HL-60 (cell line): Measurements from ENCODE around the gene ZRANB2.

Source experiments
- DNase-seq, 2 experiments: peaks; one replicate each; pipeline ENCODE4 v3.0.0-alpha.2; 2010 to 2020; ENCODE audit warnings: low read depth in 1 of 2, low spot score in 1 of 2
- H3K27ac ChIP-seq: fragments of 250-450 bp; sonication (Bioruptor Pico); replicated peaks from 2 replicates; pipeline ENCODE4 v1.5.1; 2020; ENCODE audit warnings: mild to moderate bottlenecking, moderate library complexity
- H3K27me3 ChIP-seq: fragments of 250-450 bp; sonication (Bioruptor Pico); 2 replicates; pipeline ENCODE4 v1.5.1; 2021; ENCODE audit warnings: mild to moderate bottlenecking, moderate library complexity; ENCODE audit not compliant: insufficient read depth, poor library complexity, severe bottlenecking
- H3K4me3 ChIP-seq: replicated peaks from 2 replicates; pipeline ENCODE4 v1.5.1; 2011; ENCODE audit warnings: mild to moderate bottlenecking, control low read depth, low read length; ENCODE audit not compliant: insufficient read depth
- GABPA ChIP-seq: IDR thresholded peaks from 2 replicates; pipeline ENCODE4 v1.6.1; 2012; ENCODE audit warnings: low read depth
- POLR2AphosphoS5 ChIP-seq: IDR thresholded peaks from 2 replicates; pipeline ENCODE4 v1.6.1; 2012; ENCODE audit warnings: low read depth
- REST ChIP-seq: IDR thresholded peaks from 2 replicates; pipeline ENCODE4 v1.6.1; 2012; ENCODE audit warnings: low read depth; ENCODE audit not compliant: insufficient replicate concordance
- SPI1 ChIP-seq: IDR thresholded peaks from 2 replicates; pipeline ENCODE4 v1.6.1; 2012; ENCODE audit warnings: low read depth, mild to moderate bottlenecking, borderline replicate concordance
- TF ChIP-seq, protein P1 (sequence below): IDR thresholded peaks from one replicate; pipeline ENCODE4 v1.5.1; 2011; ENCODE audit warnings: low read length, control low read depth, inconsistent platforms; ENCODE audit not compliant: insufficient read depth

ZRANB2 gene

DNA sequence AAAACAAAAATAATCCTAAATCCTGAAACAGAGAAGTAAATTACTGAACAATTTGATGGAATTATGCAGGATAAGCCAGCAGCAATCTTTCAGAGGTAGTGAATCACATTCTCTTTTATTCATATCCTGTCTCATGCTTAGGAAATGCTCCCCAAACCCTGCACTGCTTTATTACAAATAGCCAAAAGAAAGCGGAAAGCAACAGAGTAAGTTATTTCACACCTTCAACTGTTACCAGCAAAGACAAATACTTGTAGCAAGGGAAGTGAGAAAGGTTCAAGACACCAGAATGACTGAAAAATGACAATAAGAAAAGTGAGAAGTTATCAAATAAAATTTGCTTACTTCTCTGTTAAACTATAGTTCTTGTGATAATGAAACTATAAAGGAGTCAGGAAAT lies 6.2 kb downstream of the ZRANB2 start:
- Histone ChIP-seq H3K27me3 (no peaks in the 10 kb centered on the region), H3K27ac (no peak overlapping the region), H3K4me3 (no peak overlapping the region)
- no peak for DNase-seq
- TF ChIP-seq REST = no peak
- no peak for TF ChIP-seq GABPA
- TF ChIP-seq POLR2AphosphoS5 = no peak
- TF ChIP-seq SPI1 = no peak
- TF ChIP-seq, protein P1, sequence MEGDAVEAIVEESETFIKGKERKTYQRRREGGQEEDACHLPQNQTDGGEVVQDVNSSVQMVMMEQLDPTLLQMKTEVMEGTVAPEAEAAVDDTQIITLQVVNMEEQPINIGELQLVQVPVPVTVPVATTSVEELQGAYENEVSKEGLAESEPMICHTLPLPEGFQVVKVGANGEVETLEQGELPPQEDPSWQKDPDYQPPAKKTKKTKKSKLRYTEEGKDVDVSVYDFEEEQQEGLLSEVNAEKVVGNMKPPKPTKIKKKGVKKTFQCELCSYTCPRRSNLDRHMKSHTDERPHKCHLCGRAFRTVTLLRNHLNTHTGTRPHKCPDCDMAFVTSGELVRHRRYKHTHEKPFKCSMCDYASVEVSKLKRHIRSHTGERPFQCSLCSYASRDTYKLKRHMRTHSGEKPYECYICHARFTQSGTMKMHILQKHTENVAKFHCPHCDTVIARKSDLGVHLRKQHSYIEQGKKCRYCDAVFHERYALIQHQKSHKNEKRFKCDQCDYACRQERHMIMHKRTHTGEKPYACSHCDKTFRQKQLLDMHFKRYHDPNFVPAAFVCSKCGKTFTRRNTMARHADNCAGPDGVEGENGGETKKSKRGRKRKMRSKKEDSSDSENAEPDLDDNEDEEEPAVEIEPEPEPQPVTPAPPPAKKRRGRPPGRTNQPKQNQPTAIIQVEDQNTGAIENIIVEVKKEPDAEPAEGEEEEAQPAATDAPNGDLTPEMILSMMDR = no peak

DNA sequence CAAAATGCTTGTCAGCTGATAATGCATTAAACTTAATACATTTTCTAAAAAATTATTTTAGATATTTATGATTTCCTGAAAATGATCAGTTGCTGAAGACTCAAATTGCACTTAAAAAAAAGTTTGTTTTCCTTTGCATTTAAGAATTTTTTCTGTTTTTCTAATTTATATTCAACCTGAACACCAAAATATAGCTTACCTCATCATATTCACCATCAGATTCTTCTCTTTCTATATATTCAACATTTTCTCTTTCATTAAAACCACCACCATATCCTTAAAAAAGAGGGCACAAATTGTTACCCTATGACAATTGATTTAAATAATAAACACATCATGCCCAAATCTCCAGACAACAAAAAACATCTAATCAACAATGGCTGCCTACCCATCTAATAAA lies 8.6 kb downstream of the ZRANB2 start:
- no peak overlapping the region for H3K4me3 ChIP-seq
- no peak for TF ChIP-seq GABPA
- no peak for TF ChIP-seq POLR2AphosphoS5
- TF ChIP-seq REST = no peak
- TF ChIP-seq SPI1 = no peak
- TF ChIP-seq, protein P1 = no peak
- H3K27me3 ChIP-seq = no peaks in the 10 kb centered on the region
- DNase-seq = no peak
- no peak overlapping the region for H3K27ac ChIP-seq

- Histone ChIP-seq H3K27ac (no peak overlapping the region), H3K4me3 (no peak overlapping the region), H3K27me3 (no peaks in the 10 kb centered on the region)
- DNase-seq = no peak
- TF ChIP-seq POLR2AphosphoS5 (no peak), GABPA (no peak), SPI1 (no peak), REST (no peak)
- TF ChIP-seq, protein P1 = no peak
Measured at GRCh38 chr1:71071720-71072119, 9.1 kb downstream of the ZRANB2 start.
